Trophoblast cell (in vitro differentiated cells and primary cell): ENCODE measurements around the gene UBE2QL1.
"Not testable (repeated sequence)": the region's sequence is repeated elsewhere in the genome, so short reads cannot be mapped to it uniquely, and the experiment has no call there.

Experiments
- DNase-seq, 2 donors: peaks; one replicate each; pipeline ENCODE4 v3.0.0-alpha.2; 2016
- H2AFZ ChIP-seq: 2 replicates; pipeline ENCODE4 v1.6.1; 2013; ENCODE audit warnings: low read length, moderate library complexity, mild to moderate bottlenecking; ENCODE audit not compliant: insufficient read depth, poor library complexity
- H2AK5ac ChIP-seq: 2 replicates; pipeline ENCODE4 v1.6.1; 2013; ENCODE audit warnings: mild to moderate bottlenecking, low read length
- H2BK120ac ChIP-seq: 2 replicates; pipeline ENCODE4 v1.6.1; 2013; ENCODE audit warnings: low read length, mild to moderate bottlenecking, moderate library complexity; ENCODE audit not compliant: insufficient read depth, poor library complexity
- H2BK12ac ChIP-seq: 2 replicates; pipeline ENCODE4 v1.6.1; 2013; ENCODE audit warnings: mild to moderate bottlenecking, low read length, moderate library complexity
- H2BK5ac ChIP-seq: 2 replicates; pipeline ENCODE4 v1.6.1; 2013; ENCODE audit warnings: low read length, low read depth, moderate library complexity, mild to moderate bottlenecking; ENCODE audit not compliant: poor library complexity
- H3K14ac ChIP-seq: 2 replicates; pipeline ENCODE4 v1.6.1; 2013; ENCODE audit warnings: mild to moderate bottlenecking, low read length
- H3K18ac ChIP-seq: 2 replicates; pipeline ENCODE4 v1.6.1; 2013; ENCODE audit warnings: mild to moderate bottlenecking, low read length
- H3K23ac ChIP-seq: 2 replicates; pipeline ENCODE4 v1.6.1; 2013; ENCODE audit warnings: low read length
- H3K27ac ChIP-seq: 2 replicates; pipeline ENCODE4 v1.5.1; 2013; ENCODE audit warnings: low read depth, mild to moderate bottlenecking, inconsistent platforms, low read length, moderate library complexity
- H3K27me3 ChIP-seq: 2 replicates; pipeline ENCODE4 v1.6.1; 2013; ENCODE audit warnings: inconsistent platforms, mild to moderate bottlenecking, low read length, moderate library complexity; ENCODE audit not compliant: insufficient read depth
- H3K36me3 ChIP-seq, 2 experiments: 1 replicate in 1 of 2; 2 replicates in 1 of 2; pipeline ENCODE4 v1.6.1; 2013; ENCODE audit warnings: low read length in 2 of 2, mild to moderate bottlenecking in 2 of 2, moderate library complexity in 1 of 2; ENCODE audit not compliant: insufficient read depth in 2 of 2, control insufficient read depth in 1 of 2
- H3K4ac ChIP-seq: 2 replicates; pipeline ENCODE4 v1.6.1; 2013; ENCODE audit warnings: low read depth, mild to moderate bottlenecking, low read length, moderate library complexity
- H3K4me1 ChIP-seq, 2 experiments: 1 replicate in 1 of 2; 2 replicates in 1 of 2; pipeline ENCODE4 v1.6.1; 2013; ENCODE audit warnings: low read length in 2 of 2, mild to moderate bottlenecking in 2 of 2, moderate library complexity in 1 of 2; ENCODE audit not compliant: insufficient read depth in 2 of 2, control insufficient read depth in 1 of 2
- H3K4me2 ChIP-seq: 2 replicates; pipeline ENCODE4 v1.6.1; 2013; ENCODE audit warnings: inconsistent platforms, mild to moderate bottlenecking, low read length, moderate library complexity
- H3K4me3 ChIP-seq: 2 replicates; pipeline ENCODE4 v1.5.1; 2013; ENCODE audit warnings: mild to moderate bottlenecking, low read depth, low read length, inconsistent platforms
- H3K79me1 ChIP-seq: one replicate; pipeline ENCODE4 v1.6.1; 2013; ENCODE audit warnings: low read length
- H3K79me2 ChIP-seq: 2 replicates; pipeline ENCODE4 v1.6.1; 2013; ENCODE audit warnings: low read length, mild to moderate bottlenecking; ENCODE audit not compliant: control insufficient read depth, insufficient read depth, poor library complexity
- H3K9ac ChIP-seq: 2 replicates; pipeline ENCODE4 v1.6.1; 2013; ENCODE audit warnings: mild to moderate bottlenecking, low read length
- H3K9me3 ChIP-seq: 2 replicates; pipeline ENCODE4 v1.6.1; 2013; ENCODE audit warnings: low read depth, mild to moderate bottlenecking, control low read depth, inconsistent platforms, low read length; ENCODE audit not compliant: insufficient read depth
- H4K12ac ChIP-seq: 2 replicates; pipeline ENCODE4 v1.6.1; 2013; ENCODE audit warnings: low read depth, mild to moderate bottlenecking, low read length, moderate library complexity
- H4K8ac ChIP-seq: 2 replicates; pipeline ENCODE4 v1.6.1; 2013; ENCODE audit warnings: low read depth, mild to moderate bottlenecking, low read length, moderate library complexity
- H4K91ac ChIP-seq: one replicate; pipeline ENCODE4 v1.6.1; 2013; ENCODE audit warnings: low read depth, mild to moderate bottlenecking, low read length, moderate library complexity
- WGBS: extraction: QIAGEN DNeasy Blood & Tissue Kit; methylation state at CpG from one replicate; pipeline ENCODE4 v1.1.7; 2013; ENCODE audit warnings: missing lambda C conversion rate; ENCODE audit not compliant: insufficient read length, insufficient coverage; ENCODE audit errors: extremely low coverage; 5-methylcytosine and 5-hydroxymethylcytosine counted together

The UBE2QL1 gene

DNA sequence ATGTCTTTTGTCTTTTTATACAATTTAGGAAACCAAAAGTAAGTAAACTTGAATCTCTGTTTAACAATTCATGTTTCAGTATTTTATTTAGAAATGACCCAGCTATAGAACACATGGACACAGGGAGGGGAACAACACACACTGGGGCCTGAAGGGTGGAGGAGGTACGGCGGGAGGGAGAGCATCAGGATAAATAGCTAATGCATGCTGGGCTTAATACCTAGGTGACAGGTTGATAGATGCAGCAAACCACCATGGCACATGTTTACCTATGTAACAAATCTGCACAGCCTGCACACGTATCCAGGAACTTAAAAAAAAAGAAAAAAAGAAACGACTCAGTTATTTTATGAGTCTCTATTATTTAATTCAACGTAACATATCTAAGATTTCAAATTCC, 67.2 kb downstream of the UBE2QL1 start:
- not testable (repeated sequence) for H3K18ac ChIP-seq, H3K4me1 ChIP-seq, H3K4ac ChIP-seq, H3K4me2 ChIP-seq, H4K12ac ChIP-seq, H3K14ac ChIP-seq, H3K79me1 ChIP-seq, H3K23ac ChIP-seq, H4K91ac ChIP-seq, H2BK12ac ChIP-seq, DNase-seq, H2AK5ac ChIP-seq, H3K9ac ChIP-seq, H2AFZ ChIP-seq, H3K4me3 ChIP-seq, H2BK120ac ChIP-seq, H3K27ac ChIP-seq, H3K9me3 ChIP-seq, H3K79me2 ChIP-seq, H2BK5ac ChIP-seq, H3K36me3 ChIP-seq, H3K27me3 ChIP-seq, H4K8ac ChIP-seq
- no CpG with 5 or more reads among the region's 5 CpGs for WGBS

DNA sequence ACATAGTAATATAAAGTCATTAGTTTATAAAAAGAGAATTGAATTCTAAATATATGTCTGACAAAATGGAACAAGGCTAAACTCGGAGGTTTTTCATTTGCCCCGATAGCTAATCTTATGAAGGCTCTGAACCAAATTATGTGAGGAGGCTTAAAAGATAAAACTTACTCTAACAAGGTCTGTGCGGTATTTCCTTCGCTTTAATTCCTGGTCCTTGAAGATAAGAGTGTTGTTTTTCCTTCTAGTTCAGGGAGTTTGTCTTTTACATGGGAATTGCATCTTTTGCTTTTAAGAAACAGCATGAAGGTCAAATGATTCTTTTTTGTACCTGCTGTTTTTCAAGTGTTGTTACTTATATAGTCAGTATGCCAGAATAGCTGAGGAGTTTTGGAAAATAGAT, 68.2 kb downstream of the UBE2QL1 start:
- DNase-seq: no peak
- no CpG with 5 or more reads among the region's 4 CpGs for WGBS
- H3K9me3 ChIP-seq: no peaks in the 10 kb centered on the region
- H3K4me3 ChIP-seq: no peak overlapping the region
- no peak overlapping the region for H4K12ac ChIP-seq
- no peak overlapping the region for H4K91ac ChIP-seq
- no peak overlapping the region for H3K27ac ChIP-seq
- no peaks in the 10 kb centered on the region for H3K79me1 ChIP-seq
- H2AK5ac ChIP-seq: no peak overlapping the region
- no peak overlapping the region for H3K4ac ChIP-seq
- H3K18ac ChIP-seq: no peak overlapping the region
- no peak overlapping the region for H3K9ac ChIP-seq
- H3K27me3 ChIP-seq: no peaks in the 10 kb centered on the region
- H4K8ac ChIP-seq: no peak overlapping the region
- no peak overlapping the region for H3K23ac ChIP-seq
- H3K4me2 ChIP-seq: no peak overlapping the region
- no peaks in the 10 kb centered on the region for H3K36me3 ChIP-seq
- H3K79me2 ChIP-seq: no peaks in the 10 kb centered on the region
- H2BK5ac ChIP-seq: no peak overlapping the region
- no peaks in the 10 kb centered on the region for H3K4me1 ChIP-seq
- no peak overlapping the region for H2AFZ ChIP-seq
- no peak overlapping the region for H2BK120ac ChIP-seq
- no peak overlapping the region for H2BK12ac ChIP-seq
- H3K14ac ChIP-seq: no peak overlapping the region

DNA sequence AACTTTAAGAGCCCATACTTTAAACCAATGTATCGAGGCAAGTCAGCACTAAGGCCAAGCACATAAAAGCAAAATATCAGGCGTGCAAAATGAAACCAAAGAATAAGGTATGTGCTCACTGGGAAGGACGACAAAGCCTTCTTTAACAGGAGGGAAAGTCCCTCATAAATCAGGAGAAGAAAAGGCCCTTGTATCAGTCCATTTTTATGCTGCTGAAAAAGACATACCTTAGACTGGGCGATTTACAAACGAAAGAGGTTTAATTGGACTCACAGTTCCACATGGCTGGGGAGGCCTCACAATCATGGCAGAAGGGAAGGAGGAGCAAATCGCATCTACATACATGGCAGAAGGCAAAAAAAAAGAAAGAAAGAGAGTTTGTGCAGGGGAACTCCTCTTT, 68.9 kb downstream of the UBE2QL1 start:
- H2AFZ ChIP-seq: no peak overlapping the region
- H3K14ac ChIP-seq: no peak overlapping the region
- H2BK5ac ChIP-seq: no peak overlapping the region
- H3K4me2 ChIP-seq: no peak overlapping the region
- H3K36me3 ChIP-seq: no peaks in the 10 kb centered on the region
- no peak overlapping the region for H2AK5ac ChIP-seq
- H2BK120ac ChIP-seq: no peak overlapping the region
- H2BK12ac ChIP-seq: no peak overlapping the region
- H4K8ac ChIP-seq: no peak overlapping the region
- no peak overlapping the region for H3K4me3 ChIP-seq
- no peak overlapping the region for H3K9ac ChIP-seq
- WGBS: no CpG with 5 or more reads among the region's 6 CpGs
- no peak overlapping the region for H3K27ac ChIP-seq
- no peaks in the 10 kb centered on the region for H3K9me3 ChIP-seq
- no peak overlapping the region for H4K91ac ChIP-seq
- H3K79me1 ChIP-seq: no peaks in the 10 kb centered on the region
- H3K27me3 ChIP-seq: no peaks in the 10 kb centered on the region
- no peak overlapping the region for H3K23ac ChIP-seq
- no peaks in the 10 kb centered on the region for H3K4me1 ChIP-seq
- DNase-seq: no peak
- H3K18ac ChIP-seq: no peak overlapping the region
- H4K12ac ChIP-seq: no peak overlapping the region
- H3K4ac ChIP-seq: no peak overlapping the region
- no peaks in the 10 kb centered on the region for H3K79me2 ChIP-seq

DNA sequence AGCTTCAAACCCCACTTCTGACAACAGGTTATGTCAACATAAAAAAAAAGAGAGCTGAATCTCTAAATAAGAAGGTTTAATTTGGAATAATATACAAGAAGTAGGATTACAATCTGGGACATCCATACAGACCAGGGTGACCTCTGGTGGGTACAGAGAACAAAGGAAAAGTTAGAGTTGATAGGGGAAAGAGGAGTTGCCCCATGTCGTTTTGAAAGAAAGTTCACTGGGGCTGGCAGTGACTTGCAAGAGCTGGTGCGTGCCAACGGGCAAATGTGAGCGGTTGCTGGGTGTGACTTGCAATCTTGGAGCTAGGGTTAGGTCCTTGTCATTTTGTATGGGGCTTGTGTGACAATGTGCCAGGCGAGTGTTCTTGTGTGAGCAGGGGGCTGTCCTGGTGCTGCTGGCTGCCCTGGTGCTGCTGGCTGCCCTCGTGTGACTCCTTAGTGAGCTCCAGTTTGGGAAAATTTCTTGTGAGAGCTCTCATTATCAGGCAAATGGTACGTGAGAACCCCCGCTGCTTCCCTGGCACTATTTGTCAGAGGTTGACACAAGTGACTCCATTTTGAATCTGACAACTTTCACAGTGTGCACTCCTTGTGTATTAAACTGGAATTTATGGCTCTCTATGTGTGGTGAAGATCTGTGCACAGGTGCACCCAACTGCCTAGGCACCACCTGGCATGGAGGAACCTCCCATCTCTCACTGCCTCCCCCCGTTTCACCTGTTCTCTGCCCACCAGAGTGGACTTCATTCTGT, 69.8 kb downstream of the UBE2QL1 start:
- Histone ChIP-seq H3K79me1 (no peaks in the 10 kb centered on the region), H2BK120ac (no peak overlapping the region), H3K4me1 (no peaks in the 10 kb centered on the region), H3K27me3 (no peaks in the 10 kb centered on the region), H3K14ac (no peak overlapping the region), H3K4ac (no peak overlapping the region), H4K8ac (no peak overlapping the region), H3K4me2 (no peak overlapping the region), H3K79me2 (no peaks in the 10 kb centered on the region), H2BK12ac (no peak overlapping the region), H3K36me3 (no peaks in the 10 kb centered on the region), H3K9me3 (no peaks in the 10 kb centered on the region), H3K9ac (no peak overlapping the region), H3K27ac (no peak overlapping the region), H2BK5ac (no peak overlapping the region), H4K12ac (no peak overlapping the region), H3K23ac (no peak overlapping the region), H4K91ac (no peak overlapping the region), H3K4me3 (no peak overlapping the region), H3K18ac (no peak overlapping the region), H2AK5ac (no peak overlapping the region), H2AFZ (no peak overlapping the region)
- no CpG with 5 or more reads among the region's 9 CpGs for WGBS
- no peak for DNase-seq
